Lung microvascular endothelial cell (primary cell): ENCODE measurements around the gene VAX1. TPM values are rescaled to one million over a fixed set of nuclear protein-coding genes. Genes with fewer than 3 reads are reported as not detected.
A peak's percentile ranks its signal among the peaks of the same experiment; 100 is the strongest.
"Not testable (repeated sequence)": the region's sequence is repeated elsewhere in the genome, so short reads cannot be mapped to it uniquely, and the experiment has no call there.

Source experiments
- DNase-seq, 2 donors: peaks; one replicate each; pipeline versions ENCODE4 v3.0.0 to v3.0.0-alpha.2; 2010; ENCODE audit warnings: low read depth in 2 of 2
- total RNA-seq: library from RNA; depleted of rRNA; stranded (reverse); fragments of >200 nt; gene quantifications from 2 replicates; pipeline ENCODE4 v1.2.1, GENCODE V29; 2014

The VAX1 gene
- total RNA-seq: not detected in 2 replicates

- DNase-seq: peak in 1 of 2 donors; percentile 24
Measured at GRCh38 chr10:117137911-117138642, at the start of gene VAX1. Gene VAX1 (minus strand): TSS chr10:117138270. CDS start chr10:117138056, 214 bp downstream.

- peak; percentile 10 to 13 for DNase-seq
Measured at GRCh38 chr10:117186832-117187615, 49.0 kb upstream of the VAX1 start.

GRCh38 chr10:117185817-117186216 is 47.7 kb upstream of the VAX1 start:
- DNase-seq: not testable (repeated sequence)

GRCh38 chr10:117184821-117185220 is 46.8 kb upstream of the VAX1 start:
- DNase-seq: no peak

- DNase-seq: no peak
Measured at GRCh38 chr10:117184296-117184695, 46.2 kb upstream of the VAX1 start.

GRCh38 chr10:117178190-117178589 is 40.1 kb upstream of the VAX1 start:
- no peak for DNase-seq

GRCh38 chr10:117175901-117176534 is 37.9 kb upstream of the VAX1 start:
- peak; percentile 78 to 82 for DNase-seq

GRCh38 chr10:117175215-117175900 is 37.3 kb upstream of the VAX1 start:
- DNase-seq: peak in 1 of 2 donors; percentile 9

GRCh38 chr10:117174439-117175214 is 36.6 kb upstream of the VAX1 start:
- peak; percentile 73 to 80 for DNase-seq

GRCh38 chr10:117170244-117170643 is 32.2 kb upstream of the VAX1 start:
- no peak for DNase-seq

- no peak for DNase-seq
Measured at GRCh38 chr10:117169480-117169879, 31.4 kb upstream of the VAX1 start.

GRCh38 chr10:117168729-117169128 is 30.7 kb upstream of the VAX1 start:
- DNase-seq: no peak

GRCh38 chr10:117167789-117168674 is 30.0 kb upstream of the VAX1 start:
- peak; percentile 43 to 55 for DNase-seq

- no peak for DNase-seq
Measured at GRCh38 chr10:117167346-117167788, 29.3 kb upstream of the VAX1 start.

GRCh38 chr10:117166418-117167345 is 28.6 kb upstream of the VAX1 start:
- DNase-seq: no peak

GRCh38 chr10:117165538-117166417 is 27.7 kb upstream of the VAX1 start:
- DNase-seq: peak; percentile 62 to 68
